Thyroid gland (tissue), 4 donors: ENCODE results near the gene B4GALT4. TPM values are rescaled to one million over a fixed set of nuclear protein-coding genes. Genes with fewer than 3 reads are reported as not detected.
A peak's percentile ranks its signal among the peaks of the same experiment; 100 is the strongest.

Experiments
- DNase-seq, 2 donors: peaks; one replicate each; pipeline ENCODE4 v3.0.0-alpha.2; 2019
- H3K27ac ChIP-seq, 3 donors: fragments of 200-600 bp; sonication (generic); 1 replicate in 2 of 3; 2 replicates in 1 of 3; pipeline ENCODE4 v1.5.1; 2016 to 2019; ENCODE audit warnings: mild to moderate bottlenecking in 1 of 3, moderate library complexity in 1 of 3
- H3K27me3 ChIP-seq: fragments of 200-600 bp; sonication (generic); one replicate; pipeline ENCODE4 v1.5.1; 2019
- H3K36me3 ChIP-seq, 2 donors: fragments of 200-600 bp; sonication (generic); one replicate each; pipeline ENCODE4 v1.5.1; 2016 to 2019
- H3K4me1 ChIP-seq, 2 donors: fragments of 200-600 bp; sonication (generic); one replicate each; pipeline ENCODE4 v1.5.1; 2017 to 2019
- H3K4me3 ChIP-seq, 3 donors: fragments of 200-600 bp; sonication (generic); replicated peaks in 1 of 3; 1 replicate in 2 of 3; 2 replicates in 1 of 3; pipeline ENCODE4 v1.5.1; 2016; ENCODE audit warnings: mild to moderate bottlenecking in 1 of 3
- H3K9me3 ChIP-seq: fragments of 200-600 bp; sonication (generic); one replicate; pipeline ENCODE4 v1.5.1; 2017
- POLR2A ChIP-seq, 2 donors: fragments of 450-650 bp; IDR thresholded peaks; one replicate each; pipeline ENCODE4 v1.6.1; 2017; ENCODE audit warnings: antibody characterized with exemption in 2 of 2, mild to moderate bottlenecking in 2 of 2, moderate library complexity in 1 of 2
- WGBS, 2 donors: methylation state at CpG; one replicate each; pipeline ENCODE4 v1.1.5; 2017; 5-methylcytosine and 5-hydroxymethylcytosine counted together
- intact Hi-C: fragments of 100-400 bp; cut with DNase I; formaldehyde crosslinking; loops from one replicate; pipeline ENCODE4 v1.15.1; 2023
- total RNA-seq, 4 donors: library from RNA; depleted of rRNA; stranded (reverse); fragments of >200 nt; gene quantifications; one replicate each; pipeline ENCODE4 v1.2.3, GENCODE V29; 2016
- TF ChIP-seq, protein P1 (sequence below), 6 experiments: fragments of 200-600 bp in 3 of 6; fragments of 450-650 bp in 3 of 6; sonication (generic) in 3 of 6; IDR thresholded peaks; one replicate each; pipeline ENCODE4 v1.5.1; 2016 to 2019; ENCODE audit warnings: antibody characterized with exemption in 6 of 6, mild to moderate bottlenecking in 2 of 6, inconsistent platforms in 1 of 6, moderate library complexity in 1 of 6

The B4GALT4 gene
- total RNA-seq, 4 donors from 2014 or later = 18.8 to 23.5 (median 21.3) TPM

DNA sequence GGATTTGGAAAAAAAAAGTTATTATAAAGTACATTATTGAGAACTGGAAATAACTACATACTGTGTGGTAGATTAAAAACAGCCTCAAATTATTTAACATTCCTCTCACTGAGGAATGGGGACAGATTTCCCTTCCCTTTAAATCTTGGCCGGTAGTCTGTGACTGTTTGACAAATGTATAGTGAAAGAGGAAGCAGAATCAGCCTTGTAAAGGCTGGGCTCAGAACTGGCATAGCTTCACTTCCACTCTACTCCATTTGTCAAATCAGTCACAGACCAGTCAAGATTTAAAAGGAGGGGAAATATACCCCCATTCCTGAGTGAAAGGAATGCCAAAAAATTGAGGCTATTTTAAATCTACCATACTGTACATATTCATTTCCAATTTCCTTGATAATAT is 18.2 kb upstream of the B4GALT4 start:
- Histone ChIP-seq H3K4me1 (no peaks in the 10 kb centered on the region), H3K27me3 (no peaks in the 10 kb centered on the region), H3K9me3 (no peaks in the 10 kb centered on the region), H3K4me3 (no peak overlapping the region), H3K27ac (no peak overlapping the region), H3K36me3 (no peaks in the 10 kb centered on the region)
- DNase-seq = no peak
- 58 to 60% methylated on average over 1 of the region's 1 CpG for WGBS, 2 donors
- TF ChIP-seq, protein P1, sequence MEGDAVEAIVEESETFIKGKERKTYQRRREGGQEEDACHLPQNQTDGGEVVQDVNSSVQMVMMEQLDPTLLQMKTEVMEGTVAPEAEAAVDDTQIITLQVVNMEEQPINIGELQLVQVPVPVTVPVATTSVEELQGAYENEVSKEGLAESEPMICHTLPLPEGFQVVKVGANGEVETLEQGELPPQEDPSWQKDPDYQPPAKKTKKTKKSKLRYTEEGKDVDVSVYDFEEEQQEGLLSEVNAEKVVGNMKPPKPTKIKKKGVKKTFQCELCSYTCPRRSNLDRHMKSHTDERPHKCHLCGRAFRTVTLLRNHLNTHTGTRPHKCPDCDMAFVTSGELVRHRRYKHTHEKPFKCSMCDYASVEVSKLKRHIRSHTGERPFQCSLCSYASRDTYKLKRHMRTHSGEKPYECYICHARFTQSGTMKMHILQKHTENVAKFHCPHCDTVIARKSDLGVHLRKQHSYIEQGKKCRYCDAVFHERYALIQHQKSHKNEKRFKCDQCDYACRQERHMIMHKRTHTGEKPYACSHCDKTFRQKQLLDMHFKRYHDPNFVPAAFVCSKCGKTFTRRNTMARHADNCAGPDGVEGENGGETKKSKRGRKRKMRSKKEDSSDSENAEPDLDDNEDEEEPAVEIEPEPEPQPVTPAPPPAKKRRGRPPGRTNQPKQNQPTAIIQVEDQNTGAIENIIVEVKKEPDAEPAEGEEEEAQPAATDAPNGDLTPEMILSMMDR (IDR thresholded peaks at IDR 0.05) = no peak
- no peak for TF ChIP-seq POLR2A (IDR thresholded peaks at IDR 0.05)
- intact Hi-C loops = no loop called here

DNA sequence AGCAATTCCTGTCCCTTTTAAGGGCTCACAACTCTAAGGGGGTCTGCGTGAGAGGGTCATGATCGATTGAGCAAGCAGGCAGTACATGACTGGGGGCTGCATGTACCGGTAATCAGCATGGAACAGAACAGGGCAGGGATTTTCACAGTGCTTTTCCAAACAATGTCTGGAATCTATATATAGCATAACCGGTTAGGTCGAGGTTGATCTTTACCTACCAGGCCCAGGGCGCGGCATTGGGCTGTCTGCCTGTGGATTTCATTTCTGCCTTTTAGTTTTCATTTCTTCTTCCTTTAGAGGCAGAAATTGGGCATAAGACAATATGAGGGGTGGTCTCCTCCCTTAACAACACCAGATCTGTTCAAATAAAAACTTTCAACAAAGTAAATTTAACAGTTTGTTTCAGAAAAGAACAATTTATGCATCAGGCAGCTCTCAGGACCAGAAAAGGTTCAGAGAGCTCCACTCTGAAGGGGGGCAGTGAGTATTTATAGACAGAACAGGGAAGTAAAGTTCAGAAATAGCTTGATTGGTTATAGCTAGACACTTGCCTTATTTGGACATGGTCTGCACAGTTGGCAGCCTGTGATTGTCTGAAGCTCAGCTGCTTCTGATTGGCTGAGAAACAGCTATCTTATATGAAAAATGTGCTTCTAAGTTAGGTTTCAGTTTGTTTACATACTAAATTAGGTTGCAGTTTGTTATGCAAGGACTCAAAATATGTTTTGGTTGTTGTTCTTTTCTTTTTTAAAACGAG is 17.2 kb upstream of the B4GALT4 start:
- no peak for DNase-seq
- H3K27ac ChIP-seq = no peak overlapping the region
- no peak overlapping the region for H3K4me3 ChIP-seq
- no peaks in the 10 kb centered on the region for H3K9me3 ChIP-seq
- 79 to 90% methylated on average over 8 of the region's 8 CpGs for WGBS, 2 donors
- intact Hi-C loops = no loop called here
- no peaks in the 10 kb centered on the region for H3K36me3 ChIP-seq
- H3K27me3 ChIP-seq = no peaks in the 10 kb centered on the region
- no peaks in the 10 kb centered on the region for H3K4me1 ChIP-seq
- TF ChIP-seq POLR2A (IDR thresholded peaks at IDR 0.05) = no peak
- TF ChIP-seq, protein P1 (IDR thresholded peaks at IDR 0.05) = no peak

DNA sequence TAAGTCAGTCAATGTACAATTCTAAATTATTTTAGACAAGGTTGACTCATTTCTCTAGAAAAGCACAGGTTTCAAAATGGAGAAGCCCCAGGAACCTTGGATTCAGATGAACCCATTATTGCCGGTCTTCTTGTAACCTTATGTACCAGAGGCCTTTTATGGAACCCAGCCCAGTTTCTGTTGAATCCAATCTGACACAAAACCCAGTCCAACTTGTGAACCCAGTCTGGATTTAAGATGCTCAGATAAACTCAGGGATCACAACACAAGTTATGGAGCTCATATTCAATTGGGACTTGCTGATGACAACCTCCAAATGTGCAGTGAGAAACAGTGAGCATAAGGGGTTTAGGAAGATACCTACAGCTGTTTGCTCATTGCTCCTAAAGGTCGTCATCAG is 16.4 kb upstream of the B4GALT4 start:
- H3K4me3 ChIP-seq = no peak overlapping the region
- H3K36me3 ChIP-seq = no peaks in the 10 kb centered on the region
- no peaks in the 10 kb centered on the region for H3K4me1 ChIP-seq
- H3K27ac ChIP-seq = no peak overlapping the region
- 92 to 94% methylated on average over 1 to 2 of the region's 2 CpGs for WGBS, 2 donors
- no peaks in the 10 kb centered on the region for H3K27me3 ChIP-seq
- DNase-seq = no peak
- H3K9me3 ChIP-seq = no peaks in the 10 kb centered on the region
- TF ChIP-seq POLR2A (IDR thresholded peaks at IDR 0.05) = no peak
- TF ChIP-seq, protein P1 (IDR thresholded peaks at IDR 0.05) = no peak
- intact Hi-C loops = no loop called here

DNA sequence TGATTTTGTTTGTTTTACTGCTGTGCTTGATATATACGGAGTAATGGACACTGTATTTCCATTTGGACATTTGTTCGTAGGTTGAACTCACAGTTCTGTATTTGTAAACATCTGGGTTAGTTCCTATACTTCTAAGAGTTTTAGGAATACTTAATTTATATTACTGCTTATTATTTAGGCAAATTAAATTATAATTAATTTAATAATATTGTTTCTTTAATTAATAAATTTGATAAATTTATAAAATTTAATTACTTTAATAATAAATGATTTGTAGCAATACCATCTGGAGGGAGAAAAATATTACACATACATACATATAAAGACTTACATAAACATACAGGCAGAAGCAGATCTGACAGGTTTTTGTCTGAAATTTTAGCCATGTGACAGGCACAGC is 14.5 kb upstream of the B4GALT4 start:
- TF ChIP-seq POLR2A (IDR thresholded peaks at IDR 0.05) = no peak
- TF ChIP-seq, protein P1 (IDR thresholded peaks at IDR 0.05) = no peak
- H3K4me1 ChIP-seq = no peaks in the 10 kb centered on the region
- intact Hi-C loops = no loop called here
- no peak for DNase-seq
- no peak overlapping the region for H3K27ac ChIP-seq
- H3K9me3 ChIP-seq = no peaks in the 10 kb centered on the region
- H3K36me3 ChIP-seq = no peaks in the 10 kb centered on the region
- no peak overlapping the region for H3K4me3 ChIP-seq
- WGBS, 2 donors = 88 to 95% methylated on average over 2 of the region's 2 CpGs
- H3K27me3 ChIP-seq = no peaks in the 10 kb centered on the region

DNA sequence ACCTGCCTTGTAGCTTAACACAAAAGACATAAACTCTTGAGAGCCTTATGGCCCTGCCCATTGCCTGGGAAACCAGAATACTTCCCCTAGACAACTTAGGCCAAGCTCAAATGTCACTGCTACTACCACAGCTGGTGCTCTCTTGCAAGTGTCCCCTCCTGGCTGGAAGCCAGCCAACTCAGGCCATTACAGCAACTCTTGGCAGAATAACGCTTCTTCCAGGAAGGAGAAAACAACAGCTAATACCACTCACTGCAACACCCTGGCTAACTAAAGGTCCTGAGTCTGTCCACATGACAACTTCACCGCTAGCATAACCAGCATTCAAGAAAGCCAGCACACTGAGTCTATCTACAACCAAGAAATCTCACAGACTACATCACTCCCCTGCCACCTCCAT is 5.1 kb upstream of the B4GALT4 start:
- peak in 1 of 2 donors; percentile 15 for DNase-seq
- Histone ChIP-seq H3K27ac (no peak overlapping the region), H3K9me3 (no peaks in the 10 kb centered on the region), H3K36me3 (no peaks in the 10 kb centered on the region), H3K27me3 (no peaks in the 10 kb centered on the region), H3K4me3 (no peak overlapping the region), H3K4me1 (peaks cover 0 to 9% of the 10 kb centered on the region in 2 donors)
- 67 to 73% methylated on average over 1 to 2 of the region's 2 CpGs for WGBS, 2 donors
- intact Hi-C loops = no loop called here
- no peak for TF ChIP-seq POLR2A (IDR thresholded peaks at IDR 0.05)
- TF ChIP-seq, protein P1 (IDR thresholded peaks at IDR 0.05) = no peak
